MV-4-11 (cell line): ENCODE results near the gene CUEDC2.

Experiments used
- DNase-seq: peaks from one replicate; lab custom pipeline; 2025; lab: John Stamatoyannopoulos, UW

CUEDC2 gene

GRCh38 chr10:102432162-102432950 is at the start of gene CUEDC2:
Gene CUEDC2, minus strand, starts transcription at chr10:102432574. Its CDS starts 7,386 bp downstream, at chr10:102425188.
- DNase-seq = peak; percentile 96

- no peak for DNase-seq
Measured at GRCh38 chr10:102480396-102480795, 48.0 kb upstream of the CUEDC2 start.

- DNase-seq = no peak
Measured at GRCh38 chr10:102479651-102480050, 47.3 kb upstream of the CUEDC2 start.

GRCh38 chr10:102476466-102477141 is 44.2 kb upstream of the CUEDC2 start:
- no peak for DNase-seq

DNA sequence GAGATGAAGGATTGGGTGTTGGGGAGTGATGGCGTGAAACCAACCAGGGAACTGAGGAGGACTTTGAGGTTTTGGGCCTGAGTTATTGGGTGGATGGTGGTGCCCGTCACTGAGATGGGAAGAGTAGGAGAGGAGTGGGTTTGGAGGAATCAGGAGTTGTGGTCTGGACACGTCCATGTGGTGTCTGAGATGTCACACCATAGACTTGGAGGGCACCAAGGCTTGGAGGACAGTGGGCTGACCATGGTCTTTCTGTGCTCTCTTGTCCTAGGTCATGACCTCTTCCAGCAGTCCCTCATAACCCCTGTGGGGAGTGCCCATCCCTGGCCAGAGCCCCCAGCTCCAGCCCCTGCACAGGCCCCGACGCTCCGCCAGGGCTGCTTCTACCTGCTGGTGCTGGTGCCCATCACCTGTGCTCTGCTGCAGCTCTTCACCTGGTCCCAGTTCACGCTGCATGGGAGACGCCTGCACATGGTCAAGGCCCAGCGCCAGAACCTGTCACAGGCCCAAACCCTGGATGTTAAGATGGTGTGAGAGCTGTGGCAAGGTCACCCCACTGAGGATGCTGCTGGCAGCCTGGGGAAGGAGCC is 43.2 kb upstream of the CUEDC2 start:
- no peak for DNase-seq

- no peak for DNase-seq
Measured at GRCh38 chr10:102473445-102474331, 41.3 kb upstream of the CUEDC2 start.

- no peak for DNase-seq
Measured at GRCh38 chr10:102470579-102471546, 38.5 kb upstream of the CUEDC2 start.

- DNase-seq = no peak
Measured at GRCh38 chr10:102468683-102469082, 36.3 kb upstream of the CUEDC2 start.

DNA sequence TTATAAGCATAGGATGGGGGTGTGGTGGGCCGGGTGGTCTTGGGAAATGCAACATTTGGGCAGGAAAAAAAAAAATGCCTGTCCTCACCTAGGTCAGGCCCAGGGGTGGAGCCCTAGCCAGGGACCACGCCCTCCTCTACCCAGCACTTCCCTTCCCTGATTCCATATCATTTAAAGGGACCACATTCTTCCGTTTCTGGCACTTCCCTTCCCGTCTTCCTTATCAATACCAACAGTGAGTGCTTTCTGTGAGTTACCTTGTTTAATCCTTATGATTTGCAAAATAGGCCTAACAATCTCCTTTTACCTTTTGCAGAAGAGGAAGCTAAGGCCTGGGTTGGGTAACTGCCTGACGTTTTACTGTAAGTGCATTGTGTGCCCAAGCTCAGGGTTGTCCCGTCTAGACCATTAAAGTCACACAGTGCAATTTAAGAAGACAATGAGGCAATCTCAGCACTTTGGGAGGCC is 35.6 kb upstream of the CUEDC2 start:
- DNase-seq = peak; percentile 70

GRCh38 chr10:102467318-102467717 is 34.9 kb upstream of the CUEDC2 start:
- DNase-seq = no peak

- no peak for DNase-seq
Measured at GRCh38 chr10:102465466-102465865, 33.1 kb upstream of the CUEDC2 start.

DNA sequence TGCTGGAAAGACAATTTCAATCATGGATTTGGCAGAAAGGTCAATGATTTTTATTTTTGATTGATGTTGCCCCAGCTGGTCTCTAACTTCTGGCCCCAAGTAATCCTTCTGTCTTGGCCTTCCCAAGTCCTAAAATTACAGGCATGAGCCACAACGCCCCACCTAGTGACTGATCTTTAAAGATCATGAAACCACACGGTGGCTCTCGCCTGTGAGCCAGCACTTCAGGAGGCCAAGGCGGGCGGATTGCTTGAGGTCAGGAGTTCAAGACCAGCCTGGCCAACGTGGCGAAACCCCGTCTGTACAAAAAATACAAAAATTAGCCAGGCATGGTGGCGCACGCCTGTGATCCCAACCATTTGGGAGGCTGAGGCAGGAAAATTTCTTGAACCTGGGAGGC is 31.6 kb upstream of the CUEDC2 start:
- DNase-seq = no peak

GRCh38 chr10:102462512-102463054 is 30.2 kb upstream of the CUEDC2 start:
- no peak for DNase-seq

GRCh38 chr10:102461187-102462054 is 29.0 kb upstream of the CUEDC2 start:
- peak; percentile 80 for DNase-seq

DNA sequence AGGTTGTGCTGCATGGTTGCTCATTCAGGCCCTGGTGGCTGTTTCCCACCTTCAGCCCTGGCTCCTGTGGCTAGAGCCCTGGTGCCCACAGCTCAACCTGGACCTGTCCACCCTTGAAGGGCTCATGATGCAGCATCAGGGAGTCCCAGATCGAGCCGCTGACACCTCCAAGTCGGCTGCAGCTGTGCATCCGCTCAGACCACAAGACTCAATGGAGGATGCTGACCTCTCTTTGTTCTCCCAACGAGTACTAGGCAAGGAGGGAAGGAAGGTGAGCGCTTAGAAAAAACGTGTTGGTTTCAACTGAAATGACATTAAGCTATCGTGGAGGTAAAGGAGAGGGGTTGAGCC is 28.4 kb upstream of the CUEDC2 start:
- DNase-seq = no peak

DNA sequence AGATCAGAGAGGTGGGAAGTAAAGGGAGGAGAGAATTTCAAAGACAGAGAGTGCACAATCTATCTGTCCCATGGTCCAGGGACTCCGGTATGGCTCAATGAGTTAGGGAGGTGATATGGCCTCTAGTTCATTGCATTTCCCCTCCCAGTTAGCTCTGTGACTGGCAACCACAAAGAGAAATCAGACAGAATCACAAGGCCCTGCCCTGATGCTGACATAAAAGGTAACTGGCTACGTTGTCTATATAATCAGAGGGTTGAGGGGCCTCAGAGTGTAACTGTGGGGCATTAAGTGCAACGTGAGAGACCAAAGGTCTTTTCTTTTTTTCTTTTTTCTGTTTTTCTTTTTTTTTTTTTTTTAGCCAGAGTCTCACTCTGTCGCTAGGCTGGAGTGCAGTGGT is 26.3 kb upstream of the CUEDC2 start:
- DNase-seq = no peak

- no peak for DNase-seq
Measured at GRCh38 chr10:102457591-102458150, 25.3 kb upstream of the CUEDC2 start.

GRCh38 chr10:102455893-102456471 is 23.6 kb upstream of the CUEDC2 start:
- DNase-seq = peak; percentile 70
